ENCODE measurements around the gene ZNF865.

Gene ZNF865

GRCh38 chr19:55623561-55623960 lies 18.1 kb downstream of the ZNF865 start:
- DNase-seq (ENCODE audit: low spot score): no peak

- DNase-seq (ENCODE audit: low spot score): peak; percentile 93
Observed at GRCh38 chr19:55624109-55625003, 18.9 kb downstream of the ZNF865 start, which contains the start of gene ZNF784. Gene ZNF784 (minus strand): TSS chr19:55624566. CDS start chr19:55624561, 5 bp downstream.

- no peak for DNase-seq (ENCODE audit: low spot score)
Observed at GRCh38 chr19:55625004-55625326, 19.5 kb downstream of the ZNF865 start.

- no peak for DNase-seq (ENCODE audit: low spot score)
Observed at GRCh38 chr19:55626350-55626749, 20.9 kb downstream of the ZNF865 start.

- peak; percentile 97 for DNase-seq (ENCODE audit: low spot score)
Observed at GRCh38 chr19:55632463-55632834, 27.0 kb downstream of the ZNF865 start.

GRCh38 chr19:55633861-55634260 lies 28.4 kb downstream of the ZNF865 start:
- no peak for DNase-seq (ENCODE audit: low spot score)

DNA sequence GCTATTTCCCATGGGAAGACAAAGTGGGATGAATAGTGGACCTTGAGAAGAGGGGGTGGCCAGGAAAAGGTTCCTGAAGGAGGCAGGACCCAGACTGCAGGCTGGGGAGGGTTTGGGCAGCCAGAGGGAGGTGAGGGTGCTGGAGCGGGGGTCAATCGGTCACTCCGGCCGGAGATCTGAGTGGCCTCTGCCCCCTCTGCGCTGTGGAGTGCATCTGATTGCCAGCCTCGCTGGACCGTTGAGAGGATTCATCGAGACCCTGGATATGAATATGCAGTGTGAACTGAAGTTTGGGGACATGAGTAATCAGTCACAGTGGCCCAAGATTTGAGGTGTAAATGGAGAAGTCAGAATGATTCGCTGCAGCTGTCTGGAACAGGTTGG lies 29.9 kb downstream of the ZNF865 start:
- DNase-seq (ENCODE audit: low spot score): no peak

DNA sequence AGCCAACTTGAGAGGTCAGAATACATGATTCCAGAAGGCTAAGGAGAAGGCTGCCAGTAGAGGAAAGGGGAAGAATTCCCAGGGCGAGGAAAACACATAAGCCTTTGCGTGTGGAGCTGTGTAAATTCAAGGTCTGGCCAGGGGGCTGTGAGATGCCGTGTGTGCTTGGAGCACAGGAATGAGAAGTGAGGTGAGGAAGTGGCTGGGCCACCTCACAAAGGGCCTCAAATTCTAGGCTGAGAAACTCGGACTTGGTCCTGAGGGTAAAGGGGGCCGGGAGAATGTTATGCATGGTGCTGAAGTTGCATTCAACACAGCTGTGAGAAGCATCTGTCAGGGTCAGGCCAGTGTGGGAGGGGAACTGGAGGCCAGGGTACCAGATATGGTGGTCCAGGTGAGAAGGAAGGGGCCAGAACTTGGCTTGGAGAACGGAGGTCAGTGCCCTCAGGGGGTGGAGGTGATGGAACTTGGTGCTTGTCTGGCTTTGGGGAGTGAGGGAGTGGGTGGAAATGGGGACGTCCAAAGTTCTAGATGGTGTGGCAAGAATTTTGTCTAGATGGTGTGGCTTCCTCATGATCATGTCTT lies 30.5 kb downstream of the ZNF865 start:
- no peak for DNase-seq (ENCODE audit: low spot score)

GRCh38 chr19:55636723-55637122 lies 31.3 kb downstream of the ZNF865 start:
- no peak for DNase-seq (ENCODE audit: low spot score)

- DNase-seq (ENCODE audit: low spot score): no peak
Observed at GRCh38 chr19:55637534-55637933, 32.1 kb downstream of the ZNF865 start.

GRCh38 chr19:55638864-55639359 lies 33.5 kb downstream of the ZNF865 start:
- DNase-seq (ENCODE audit: low spot score): no peak

GRCh38 chr19:55640043-55640576 lies 34.7 kb downstream of the ZNF865 start:
- DNase-seq (ENCODE audit: low spot score): no peak

- DNase-seq (ENCODE audit: low spot score): peak; percentile 69
Observed at GRCh38 chr19:55640577-55641425, 35.4 kb downstream of the ZNF865 start, which contains the start of gene ZNF580. Gene ZNF580 (plus strand): TSS chr19:55641002. CDS start chr19:55642509, 1,507 bp downstream.

GRCh38 chr19:55641426-55642152 lies 36.1 kb downstream of the ZNF865 start:
- peak; percentile 51 for DNase-seq (ENCODE audit: low spot score)

GRCh38 chr19:55642153-55643002 lies 36.9 kb downstream of the ZNF865 start:
- no peak for DNase-seq (ENCODE audit: low spot score)

GRCh38 chr19:55643003-55643886 lies 37.8 kb downstream of the ZNF865 start, which contains the start of gene ZNF581:
Gene ZNF581 (plus strand): TSS chr19:55643649. CDS start chr19:55644572, 923 bp downstream.
- peak; percentile 77 for DNase-seq (ENCODE audit: low spot score)

GRCh38 chr19:55643887-55644176 lies 38.4 kb downstream of the ZNF865 start:
- no peak for DNase-seq (ENCODE audit: low spot score)

GRCh38 chr19:55644191-55644833 lies 38.9 kb downstream of the ZNF865 start:
- DNase-seq (ENCODE audit: low spot score): no peak
